GM12891 (cell line): ENCODE data around the gene DNM3.

Experiments used
- PAX5 ChIP-seq: IDR thresholded peaks from 2 replicates; pipeline ENCODE4 v1.6.1; 2011; ENCODE audit warnings: low read length, moderate library complexity, mild to moderate bottlenecking; ENCODE audit not compliant: insufficient read depth, severe bottlenecking
- POLR2A ChIP-seq: IDR thresholded peaks from 2 replicates; pipeline ENCODE4 v1.6.1; 2011; ENCODE audit warnings: low read depth, low read length, control low read depth
- POLR2AphosphoS5 ChIP-seq: IDR thresholded peaks from 2 replicates; pipeline ENCODE4 v1.6.1; 2011; ENCODE audit warnings: low read depth, low read length, control low read depth
- POU2F2 ChIP-seq: IDR thresholded peaks from 2 replicates; pipeline ENCODE4 v1.6.1; 2011; ENCODE audit warnings: low read depth, mild to moderate bottlenecking, control low read depth, low read length, moderate library complexity
- TAF1 ChIP-seq: IDR thresholded peaks from 2 replicates; pipeline ENCODE4 v1.6.1; 2011; ENCODE audit warnings: low read depth, low read length, control low read depth

DNA sequence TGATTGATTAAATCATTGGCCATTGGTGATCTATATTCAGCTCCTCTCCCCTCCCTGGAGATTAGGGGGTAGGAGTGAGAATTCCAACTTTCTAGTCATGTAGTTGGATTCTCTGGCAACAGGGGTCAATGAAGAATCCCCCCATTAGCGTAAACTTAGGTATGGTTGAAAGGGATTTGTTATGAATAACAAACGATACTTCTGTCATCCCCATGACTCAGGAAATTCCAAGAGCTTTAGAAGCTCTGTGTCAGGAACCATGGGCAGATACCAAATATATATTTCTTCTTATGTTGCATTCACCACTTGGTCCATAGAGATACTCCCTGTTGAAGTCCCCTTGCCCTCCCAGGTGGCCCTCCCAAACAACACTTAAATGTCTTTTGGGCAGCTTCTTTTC lies 124.5 kb downstream of the DNM3 start:
- no peak for TF ChIP-seq POLR2AphosphoS5
- no peak for TF ChIP-seq POLR2A
- TF ChIP-seq PAX5: no peak
- TF ChIP-seq POU2F2: no peak
- TF ChIP-seq TAF1: no peak
